Ramos (cell line): ENCODE measurements around the gene MRPS22.

Experiments
- in situ Hi-C: fragments of 300-500 bp; cut with MboI; formaldehyde crosslinking; loops from one replicate; pipeline ENCODE4 v1.14.3; 2022; ENCODE audit warnings: low sequenced_read_pairs; ENCODE audit not compliant: unreplicated experiment

The MRPS22 gene

DNA sequence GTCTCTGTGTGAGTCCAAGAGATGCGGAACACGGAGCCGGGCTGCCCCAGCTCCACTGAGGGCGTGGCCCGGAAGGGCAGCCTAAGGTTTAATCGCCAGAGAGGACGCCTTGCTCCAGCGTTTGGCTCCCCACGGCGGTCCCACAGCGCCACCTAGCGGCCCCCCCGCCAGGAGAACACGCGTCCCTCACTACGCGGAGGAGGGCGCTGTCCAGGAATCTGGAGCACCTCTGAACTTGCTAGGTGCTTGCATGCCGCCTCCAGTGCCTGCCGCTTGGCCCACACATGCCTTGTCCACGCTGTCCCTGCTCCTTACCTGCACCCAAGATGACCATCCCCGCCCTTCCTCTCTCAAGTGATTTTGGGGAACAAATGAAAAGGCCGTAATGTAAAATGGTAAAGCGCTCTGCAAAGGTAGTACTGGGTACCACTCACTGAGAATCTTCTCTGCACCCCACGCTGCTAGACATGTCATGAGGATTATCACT is 14.4 kb upstream of the MRPS22 start:
- in situ Hi-C loops, result loop anchor here (25.0 kb wide), 1 partner anchor 642 kb away; no protein-coding TSS in a partner anchor

GRCh38 chr3:139332092-139332491 is 11.7 kb upstream of the MRPS22 start:
- in situ Hi-C loops, result loop anchor here (5.0 to 25.0 kb wide), 2 partner anchors 395 to 645 kb away; no protein-coding TSS in a partner anchor

- in situ Hi-C loops, result loop anchor here (5.0 to 25.0 kb wide), 2 partner anchors 397 to 647 kb away; no protein-coding TSS in a partner anchor
Observed at GRCh38 chr3:139334675-139335074, 9.1 kb upstream of the MRPS22 start.

- in situ Hi-C loops, result loop anchor here (25.0 kb wide), 1 partner anchor 651 kb away; no protein-coding TSS in a partner anchor
Observed at GRCh38 chr3:139338405-139338804, 5.4 kb upstream of the MRPS22 start.

DNA sequence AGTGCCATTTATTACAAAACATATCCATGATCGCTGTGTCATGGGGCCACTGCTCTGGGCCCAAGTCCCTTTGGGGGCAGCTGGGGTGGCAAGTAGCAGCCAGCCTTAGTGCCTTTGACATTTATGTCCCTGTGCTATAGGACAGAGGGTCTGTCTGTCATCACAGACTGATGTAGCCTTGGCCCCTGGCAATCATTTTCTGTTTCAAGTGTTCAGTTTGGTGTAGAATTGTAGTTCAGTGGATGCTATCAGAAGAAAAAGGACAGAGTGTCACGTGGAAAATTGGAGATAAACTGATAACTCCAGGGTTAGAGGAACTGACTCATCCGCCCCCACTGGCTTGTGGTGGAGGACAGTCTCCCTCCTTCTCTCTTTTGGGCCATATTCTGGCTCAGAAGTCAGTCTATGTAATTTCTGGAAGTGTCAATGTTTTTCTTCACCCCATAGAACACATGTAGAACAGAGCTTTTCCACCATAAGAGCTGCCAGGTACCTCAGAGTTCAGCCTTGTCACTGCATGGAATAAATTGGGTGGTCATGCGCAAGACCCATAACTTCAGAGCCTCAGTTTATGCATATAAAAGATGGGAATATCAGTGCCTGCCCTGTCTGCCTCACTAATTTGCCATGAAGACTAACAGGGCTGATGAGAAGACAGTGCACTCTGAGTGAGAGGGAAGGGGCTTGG is 4.5 kb upstream of the MRPS22 start:
- in situ Hi-C loops, result loop anchor here (25.0 kb wide), 1 partner anchor 652 kb away; no protein-coding TSS in a partner anchor

GRCh38 chr3:139340784-139341183 is 3.0 kb upstream of the MRPS22 start:
- in situ Hi-C loops, result loop anchor here (25.0 kb wide), 1 partner anchor 653 kb away; no protein-coding TSS in a partner anchor

DNA sequence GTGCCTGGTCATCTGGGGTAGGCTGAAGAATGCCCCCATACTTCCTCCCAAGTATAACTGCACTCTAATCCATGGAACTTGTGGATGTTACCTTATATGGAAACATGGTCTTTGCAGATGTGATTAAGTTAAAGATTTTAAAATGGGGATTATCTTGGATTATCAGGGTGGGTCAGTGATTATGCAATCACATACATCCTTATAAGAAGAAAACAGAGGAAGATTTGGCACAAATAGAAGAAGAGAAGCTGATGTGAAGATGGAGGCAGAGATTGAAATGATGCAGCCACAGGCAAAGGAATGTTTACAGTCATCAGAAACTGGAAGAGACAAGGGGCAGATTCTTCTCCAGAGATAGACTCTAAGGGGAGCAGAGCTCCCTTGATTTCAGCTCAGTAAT is 1.8 kb upstream of the MRPS22 start:
- in situ Hi-C loops, result loop anchor here (25.0 kb wide), 1 partner anchor 655 kb away; no protein-coding TSS in a partner anchor

DNA sequence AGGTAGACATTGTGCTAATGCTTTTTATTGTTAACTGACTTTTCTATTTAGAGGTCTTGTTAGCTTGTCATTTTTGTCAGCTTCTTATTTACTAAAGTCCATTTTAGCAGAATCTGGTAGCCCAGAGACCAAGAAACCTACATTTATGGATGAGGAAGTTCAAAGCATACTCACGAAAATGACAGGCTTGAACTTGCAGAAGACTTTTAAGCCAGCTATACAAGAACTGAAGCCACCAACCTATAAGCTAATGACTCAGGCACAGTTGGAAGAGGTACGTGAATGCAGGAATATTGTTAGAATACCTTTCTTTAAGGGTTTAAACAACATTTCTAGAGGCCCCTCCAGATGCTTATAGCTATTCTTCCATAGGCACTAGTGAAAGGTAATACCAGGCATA is 3.0 kb downstream of the MRPS22 start:
- in situ Hi-C loops, result loop anchor here (25.0 kb wide), 1 partner anchor 659 kb away; no protein-coding TSS in a partner anchor

GRCh38 chr3:139353920-139354556 is 10.2 kb downstream of the MRPS22 start:
- in situ Hi-C loops, result no loop called here

DNA sequence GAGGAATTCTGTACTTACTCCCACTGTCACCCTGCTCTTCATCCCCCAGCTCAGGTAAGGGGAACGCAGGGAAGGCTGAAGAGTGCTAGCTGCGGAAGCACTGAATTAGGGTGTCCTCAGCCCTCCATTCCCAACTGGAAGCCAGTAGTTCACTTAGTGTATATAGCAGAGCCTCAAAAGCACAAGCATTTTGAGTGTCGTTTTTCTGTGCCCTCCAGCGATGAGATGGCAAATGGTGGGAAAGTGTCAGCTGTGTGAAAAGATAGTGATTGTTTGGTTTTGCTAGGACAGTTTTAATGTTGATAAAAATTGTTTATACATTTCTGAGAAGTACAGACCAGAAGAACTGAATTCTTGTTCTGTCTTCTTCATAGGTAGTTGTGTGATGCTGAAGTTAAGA is 10.8 kb downstream of the MRPS22 start:
- in situ Hi-C loops, result no loop called here

DNA sequence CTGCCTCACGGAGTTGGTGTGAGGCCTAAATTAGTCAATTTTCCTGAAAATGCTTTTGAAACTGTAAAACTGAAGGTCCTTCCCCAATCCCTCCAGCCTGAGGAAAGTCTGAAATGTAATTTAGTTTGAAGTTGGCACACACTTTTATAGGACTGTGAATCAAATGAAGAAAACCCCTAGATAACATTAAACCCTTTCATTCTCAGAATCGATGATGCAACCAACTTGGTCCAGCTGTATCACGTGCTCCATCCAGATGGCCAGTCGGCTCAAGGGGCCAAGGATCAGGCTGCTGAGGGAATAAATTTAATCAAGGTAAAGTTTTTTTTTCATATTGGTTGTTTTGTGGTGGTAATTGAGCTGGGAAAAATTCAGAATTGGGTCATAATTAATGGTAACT is 11.7 kb downstream of the MRPS22 start:
- in situ Hi-C loops, result no loop called here

- in situ Hi-C loops, result no loop called here
Observed at GRCh38 chr3:139355891-139356290, 12.1 kb downstream of the MRPS22 start.

- in situ Hi-C loops, result no loop called here
Observed at GRCh38 chr3:139357899-139358298, 14.1 kb downstream of the MRPS22 start.

GRCh38 chr3:139358841-139359562 is 15.2 kb downstream of the MRPS22 start:
- in situ Hi-C loops, result no loop called here

GRCh38 chr3:139361276-139361675 is 17.5 kb downstream of the MRPS22 start:
- in situ Hi-C loops, result no loop called here

DNA sequence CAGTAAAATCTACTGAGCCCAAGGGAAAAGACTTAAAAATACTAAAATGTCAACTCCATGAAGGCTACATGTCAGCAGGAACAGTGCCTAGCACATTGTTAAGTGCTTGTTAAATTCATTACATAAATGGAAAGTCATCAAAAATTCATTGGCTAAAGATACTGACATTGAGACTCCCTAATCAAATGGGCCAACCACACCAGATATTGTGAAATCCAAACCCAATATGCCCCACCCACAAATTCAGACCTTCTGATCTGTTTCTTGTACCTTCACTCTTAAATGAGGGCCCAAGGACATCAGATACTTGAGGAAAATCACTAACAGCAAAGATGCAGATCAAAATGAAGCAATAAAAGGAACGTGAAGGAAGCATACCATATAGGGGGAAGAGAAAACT is 20.7 kb downstream of the MRPS22 start:
- in situ Hi-C loops, result no loop called here

DNA sequence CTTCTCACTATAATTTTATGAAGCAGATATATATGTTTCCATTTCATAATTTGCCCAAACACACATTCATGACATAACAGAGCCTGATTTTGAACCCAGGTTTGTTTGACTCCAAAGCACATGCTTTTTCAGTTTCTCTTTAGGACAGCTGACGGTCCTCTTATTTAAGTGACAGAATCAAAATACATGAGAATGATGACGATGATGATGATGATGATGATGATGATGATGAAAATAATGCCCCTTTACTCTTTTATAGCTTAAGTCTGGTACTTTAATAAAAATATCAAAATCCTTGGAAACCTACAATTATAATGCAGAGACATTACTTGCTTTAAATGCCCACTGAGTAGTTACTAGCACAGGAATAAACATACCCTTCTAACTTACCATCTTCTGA is 30.3 kb downstream of the MRPS22 start:
- in situ Hi-C loops, result no loop called here

DNA sequence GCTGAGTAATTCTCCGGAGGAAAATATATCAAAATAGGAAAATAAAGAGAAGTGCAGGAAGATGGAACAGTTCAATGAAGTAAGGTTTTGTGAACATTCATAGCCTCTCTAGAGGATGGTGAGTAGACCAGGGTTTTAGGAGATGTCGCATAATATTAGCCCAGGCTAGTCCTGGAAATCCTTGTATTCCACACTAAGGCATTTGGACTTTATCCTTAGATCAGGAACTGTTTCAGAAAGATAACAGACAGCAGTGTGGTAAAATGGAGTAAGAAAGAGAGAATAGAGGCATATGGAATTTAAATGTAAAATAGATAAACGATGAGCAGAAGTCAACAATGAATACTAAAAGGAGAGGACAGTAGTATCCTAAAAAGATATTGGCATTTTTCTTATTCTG is 33.6 kb downstream of the MRPS22 start:
- in situ Hi-C loops, result no loop called here

DNA sequence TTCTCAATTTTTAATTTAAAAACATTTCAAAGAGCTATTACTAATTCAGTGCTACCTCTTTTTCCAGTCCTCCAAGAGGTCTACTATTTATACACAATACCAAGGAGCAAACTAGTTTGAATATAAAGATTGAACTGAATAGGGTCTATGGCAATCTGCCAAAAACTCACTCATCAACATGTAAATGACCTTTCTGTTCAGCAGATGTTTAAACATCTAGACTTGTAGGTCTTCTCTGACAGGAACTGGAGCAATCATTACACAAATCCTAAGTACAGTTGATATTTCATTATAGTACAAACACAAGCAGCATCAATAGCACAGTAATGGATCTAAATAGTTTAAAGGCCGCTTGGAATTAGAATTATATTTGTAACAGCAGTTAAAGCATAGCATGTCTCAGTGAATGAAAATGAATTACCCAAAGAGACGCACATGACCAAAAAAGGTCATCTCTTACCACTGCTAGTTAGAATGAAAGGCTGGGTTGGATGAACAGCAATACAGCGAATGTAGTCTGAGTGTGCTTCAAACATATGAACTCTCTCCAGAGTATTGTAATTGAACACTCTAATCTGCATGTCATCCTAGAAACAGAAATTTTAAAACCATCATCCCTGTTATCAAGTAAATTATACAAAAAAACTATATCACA is 34.9 kb downstream of the MRPS22 start:
- in situ Hi-C loops, result no loop called here

DNA sequence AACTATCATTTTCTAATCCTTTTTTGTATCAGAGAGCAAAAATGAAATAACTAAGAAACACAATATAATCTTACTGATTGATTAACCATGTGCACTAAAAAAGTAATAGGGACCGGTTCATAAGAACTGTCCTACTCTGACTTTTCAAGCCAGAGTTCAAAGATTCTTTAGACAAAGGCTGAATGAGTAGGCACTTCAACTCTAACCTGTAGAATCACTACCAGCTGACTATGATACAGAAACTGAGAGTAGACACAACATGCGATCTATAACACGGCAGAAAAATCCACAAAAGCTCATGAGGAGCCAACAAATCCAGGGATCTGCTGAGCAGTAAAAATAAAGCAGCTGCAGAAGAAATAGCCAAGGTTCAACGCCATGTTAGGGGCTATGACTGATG is 36.8 kb downstream of the MRPS22 start:
- in situ Hi-C loops, result no loop called here
